Muscle of leg (tissue), 11 donors: Measurements from ENCODE around the gene CPNE4. TPM values are rescaled to one million over a fixed set of nuclear protein-coding genes. Genes with fewer than 3 reads are reported as not detected.

Experiments
- DNase-seq: peaks from one replicate; pipeline ENCODE4 v3.0.0; 2013
- H3K27ac ChIP-seq: one replicate; pipeline ENCODE4 v1.5.1; 2013; ENCODE audit warnings: mild to moderate bottlenecking, low read length, control low read depth
- H3K27me3 ChIP-seq: one replicate; pipeline ENCODE4 v1.6.1; 2013; ENCODE audit warnings: low read length; ENCODE audit not compliant: control insufficient read depth, insufficient read depth
- H3K36me3 ChIP-seq: one replicate; pipeline ENCODE4 v1.6.1; 2013; ENCODE audit warnings: low read length; ENCODE audit not compliant: control insufficient read depth, insufficient read depth
- H3K4me1 ChIP-seq: one replicate; pipeline ENCODE4 v1.6.1; 2013; ENCODE audit warnings: low read length; ENCODE audit not compliant: control insufficient read depth, insufficient read depth
- H3K4me3 ChIP-seq: one replicate; pipeline ENCODE4 v1.5.1; 2013; ENCODE audit warnings: low read length, control low read depth
- H3K9me3 ChIP-seq: replicated peaks from 2 replicates; pipeline ENCODE4 v1.6.1; 2013; ENCODE audit warnings: low read depth, low read length; ENCODE audit not compliant: control insufficient read depth
- WGBS: methylation state at CpG from one replicate; pipeline ENCODE4 v1.1.5; 2013; ENCODE audit warnings: missing lambda C conversion rate; ENCODE audit not compliant: insufficient coverage; 5-methylcytosine and 5-hydroxymethylcytosine counted together
- polyA plus RNA-seq, 8 donors: library from polyadenylated mRNA; unstranded; fragments of 120-200 nt; gene quantifications; one replicate each; pipeline versions ENCODE4 v1.2.1 to v1.2.3, GENCODE V29; 2013; ENCODE audit warnings: inconsistent platforms in 1 of 8, low replicate concordance in 1 of 8; ENCODE audit not compliant: insufficient read length in 8 of 8, insufficient read depth in 1 of 8
- total RNA-seq: library from RNA; stranded (reverse); fragments of 120-200 nt; gene quantifications from one replicate; pipeline ENCODE4 v1.2.4, GENCODE V29; 2013

The CPNE4 gene
- total and polyA plus RNA-seq, 9 donors: 0.07 to 0.31 (median 0.09) TPM; not detected in 2

- H3K27ac ChIP-seq: no peak overlapping the region
- peaks cover 18% of the 10 kb centered on the region for H3K36me3 ChIP-seq
- no peaks in the 10 kb centered on the region for H3K4me1 ChIP-seq
- DNase-seq: no peak
- WGBS: 50% methylated on average over 1 of the region's 4 CpGs
- no peak overlapping the region for H3K4me3 ChIP-seq
- H3K9me3 ChIP-seq: no peaks in the 10 kb centered on the region
- no peaks in the 10 kb centered on the region for H3K27me3 ChIP-seq
These were observed 550.2 kb downstream of the CPNE4 start for GRCh38 chr3:131484496-131485111.
